HepG2 (cell line): ENCODE results near the gene HPCAL1. TPM values are rescaled to one million over a fixed set of nuclear protein-coding genes. Genes with fewer than 3 reads are reported as not detected.
A peak's percentile ranks its signal among the peaks of the same experiment; 100 is the strongest.

Source experiments
- ATAC-seq: fragments of 200-7000 bp; cut with Tn5 transposase; 3 replicates; pipeline ENCODE4 v1.9.1; 2020; ENCODE audit warnings: mild to moderate bottlenecking, moderate library complexity
- BruUV-seq: library from RNA; stranded (reverse); fragments of 400-500 nt; replicated peaks from 2 replicates; lab custom pipeline; 2021; lab: Mats Ljungman, UMichigan
- CTCF ChIA-PET: fragments of 300-600 bp; formaldehyde crosslinking; extraction: SDS; loops from one replicate; lab custom pipeline; 2021; ENCODE audit warnings: low total read pairs, inconsistent platforms, low intra/inter-chr PET ratio; lab: Yijun Ruan, JAX
- POLR2A ChIA-PET: fragments of 350-600 bp; sonication (Branson Sonifier 250); formaldehyde crosslinking; loops from one replicate; lab custom pipeline; 2020; ENCODE audit warnings: antibody characterized with exemption, inconsistent platforms; lab: Yijun Ruan, JAX
- DNase-seq: peaks from one replicate; pipeline ENCODE4 v3.0.0-alpha.2; 2015; ENCODE audit warnings: low spot score
- FAIRE-seq: peaks from 3 replicates; lab custom pipeline; 2011; peaks lifted over from hg19 to GRCh38; lab: Jason Lieb, UNC
- H2AFZ ChIP-seq: one replicate; pipeline ENCODE4 v1.6.1; 2011; ENCODE audit warnings: low read length, inconsistent platforms
- H3K27ac ChIP-seq: fragments of 300-600 bp; 3 replicates; pipeline ENCODE4 v1.8.0; 2011; ENCODE audit warnings: mixed run types, mild to moderate bottlenecking, mixed read lengths, low read length, inconsistent platforms; ENCODE audit not compliant: insufficient read depth; ENCODE audit errors: extremely low read length
- H3K27me3 ChIP-seq, 2 experiments: fragments of 200-600 bp in 1 of 2; 2 replicates in 1 of 2; 3 replicates in 1 of 2; pipeline versions ENCODE4 v1.6.0 to v1.8.0; 2011; ENCODE audit warnings: low read length in 2 of 2, mild to moderate bottlenecking in 2 of 2, moderate library complexity in 2 of 2, inconsistent platforms in 1 of 2; ENCODE audit not compliant: insufficient read depth in 2 of 2, control insufficient read depth in 1 of 2
- H3K36me3 ChIP-seq, 2 experiments: fragments of 200-600 bp in 1 of 2; replicated peaks in 1 of 2; 2 replicates in 1 of 2; 3 replicates in 1 of 2; pipeline versions ENCODE4 v1.5.1 to v1.8.0; 2011; ENCODE audit warnings: low read length in 2 of 2, inconsistent platforms in 1 of 2; ENCODE audit not compliant: insufficient read depth in 2 of 2, control insufficient read depth in 1 of 2
- H3K4me1 ChIP-seq: 2 replicates; pipeline ENCODE4 v1.5.1; 2012; ENCODE audit warnings: low read length, inconsistent platforms; ENCODE audit not compliant: insufficient read depth
- H3K4me2 ChIP-seq: 2 replicates; pipeline ENCODE4 v1.6.0; 2011; ENCODE audit warnings: low read depth, low read length, inconsistent platforms
- H3K4me3 ChIP-seq, 3 experiments: fragments of 200-600 bp in 1 of 3; sonication (generic), shearing (Covaris generic) in 1 of 3; replicated peaks in 1 of 3; 2 replicates each; pipeline ENCODE4 v1.5.1; 2011 to 2016; ENCODE audit warnings: low read length in 3 of 3, inconsistent platforms in 2 of 3, low read depth in 2 of 3, mild to moderate bottlenecking in 2 of 3, control low read depth in 1 of 3, mixed read lengths in 1 of 3; ENCODE audit not compliant: insufficient read depth in 1 of 3
- H3K79me2 ChIP-seq: one replicate; pipeline ENCODE4 v1.6.1; 2011; ENCODE audit warnings: low read length, inconsistent platforms; ENCODE audit not compliant: insufficient read depth
- H3K9ac ChIP-seq: 2 replicates; pipeline ENCODE4 v1.6.0; 2011; ENCODE audit warnings: mild to moderate bottlenecking, low read depth, low read length, inconsistent platforms; ENCODE audit not compliant: insufficient read depth
- H3K9me3 ChIP-seq: 2 replicates; pipeline ENCODE4 v1.5.1; 2012; ENCODE audit warnings: mild to moderate bottlenecking, low read length
- H4K20me1 ChIP-seq: 2 replicates; pipeline ENCODE4 v1.6.0; 2011; ENCODE audit warnings: inconsistent platforms, mild to moderate bottlenecking, low read length, moderate library complexity; ENCODE audit not compliant: insufficient read depth
- FOXA3 ChIP-seq: IDR thresholded peaks from 2 replicates; pipeline ENCODE4 v1.6.1; 2016; ENCODE audit warnings: missing genetic modification reagents, missing compliant biosample characterization
- PREB ChIP-seq: sonication (generic); formaldehyde crosslinking; IDR thresholded peaks from 2 replicates; pipeline ENCODE4 v1.4.0; 2020; ENCODE audit warnings: missing genetic modification reagents
- SIX1 ChIP-seq: sonication (generic); formaldehyde crosslinking; IDR thresholded peaks from 2 replicates; pipeline ENCODE4 v1.4.0; 2020; ENCODE audit warnings: missing genetic modification reagents, borderline replicate concordance
- ZHX2 ChIP-seq, 2 experiments: sonication (generic) in 1 of 2; formaldehyde crosslinking in 1 of 2; IDR thresholded peaks; 2 replicates each; pipeline versions ENCODE4 v1.6.1 to v1.9.0; 2014 to 2022; ENCODE audit warnings: antibody characterized with exemption in 1 of 2, borderline replicate concordance in 1 of 2, inconsistent platforms in 1 of 2, low read depth in 1 of 2, missing genetic modification reagents in 1 of 2
- WGBS: methylation state at CpG from one replicate; pipeline ENCODE4 v1.1.6; 2017; ENCODE audit warnings: low lambda C conversion rate; 5-methylcytosine and 5-hydroxymethylcytosine counted together
- in situ Hi-C: cut with HindIII; loops from 2 replicates; pipeline ENCODE4 v1.10.0; 2017; ENCODE audit warnings: low pct_unique_long_range_greater_than_20kb; ENCODE audit not compliant: extremely low pct_ligation_motif_present
- intact Hi-C: fragments of 100-400 bp; cut with micrococcal nuclease; formaldehyde crosslinking; loops from one replicate; pipeline ENCODE4 v1.10.0; 2022; ENCODE audit not compliant: unreplicated experiment
- polyA plus RNA-seq, 8 experiments: library from polyadenylated mRNA; depleted of rRNA in 3 of 8; stranded (reverse) in 7 of 8; unstranded in 1 of 8; fragments of >200 nt; fragmentation: Illumina TruSeq in 4 of 8; extraction: Trizol in 4 of 8; gene quantifications; 2 replicates each; pipeline versions ENCODE4 v1.2.1 to v1.2.3, GENCODE V29; 2011 to 2016; ENCODE audit warnings: low read depth in 4 of 8, missing spikeins in 1 of 8, mixed read lengths in 1 of 8; ENCODE audit not compliant: insufficient read depth in 1 of 8
- total RNA-seq, 5 experiments: library from RNA; depleted of rRNA; stranded (reverse); fragments of >200 nt; fragmentation: Illumina TruSeq; extraction: Trizol; gene quantifications; 2 replicates each; pipeline ENCODE4 v1.2.3, GENCODE V29; 2016; ENCODE audit warnings: low read depth in 1 of 5

HPCAL1 gene
- total and polyA plus RNA-seq, 2 of the 13 experiments (the other 11 are each of a cell fraction or from before 2014, with no cell fraction given), result 29.5 to 29.9 TPM

- TF ChIP-seq ZHX2 (IDR thresholded peaks at IDR 0.05; ENCODE audit: low read depth), result no peak
- no peak for TF ChIP-seq ZHX2 (CRISPR knock-in tag; IDR thresholded peaks at IDR 0.05; ENCODE audit: borderline replicate concordance)
These were observed 32.5 kb downstream of the HPCAL1 start (continued) for GRCh38 chr2:10335046-10335840.

- no peak overlapping the region for H3K27ac ChIP-seq
- POLR2A ChIA-PET, result no interaction called here
These were observed 33.6 kb downstream of the HPCAL1 start for GRCh38 chr2:10336283-10336682.

More at GRCh38 chr2:10336283-10336682, 33.6 kb downstream of the HPCAL1 start:
- FAIRE-seq (no peak), DNase-seq (no peak), ATAC-seq (no peak)
- 59% methylated on average over 4 of the region's 4 CpGs for WGBS
- Histone ChIP-seq H3K27me3 (no peaks in the 10 kb centered on the region), H3K4me1 (peaks cover 49% of the 10 kb centered on the region), H3K4me2 (no peak overlapping the region), H3K36me3 (peaks cover 2 to 10% of the 10 kb centered on the region in 2 experiments; a peak in 3 of 5 replicates), H2AFZ (no peak overlapping the region), H3K9ac (no peak overlapping the region), H3K4me3 (no peak overlapping the region), H3K79me2 (peaks cover 30% of the 10 kb centered on the region), H3K9me3 (peaks cover 7% of the 10 kb centered on the region; the same call in 1 of the 2 replicates), H4K20me1 (peaks cover 5% of the 10 kb centered on the region; the same call in 1 of the 2 replicates)
- CTCF ChIA-PET, result no interaction called here
- no TSS peak for BruUV-seq
- intact Hi-C loops, result no loop called here
- in situ Hi-C loops, result no loop called here
- TF ChIP-seq PREB (CRISPR knock-in tag), result no peak
- 0 out of 2 replicates have a peak, but pooled peaks have one; percentile 13 for TF ChIP-seq FOXA3
- TF ChIP-seq SIX1 (CRISPR knock-in tag), result no peak
